Smooth muscle cell (in vitro differentiated cells): ENCODE measurements around the gene CHN2. TPM values are rescaled to one million over a fixed set of nuclear protein-coding genes. Genes with fewer than 3 reads are reported as not detected.

ENCODE experiments used
- DNase-seq: peaks from one replicate; lab custom pipeline; 2025; ENCODE audit not compliant: unreplicated experiment; lab: John Stamatoyannopoulos, UW
- H2AFZ ChIP-seq: fragments of 200-600 bp; sonication (generic); 2 replicates; pipeline ENCODE4 v1.6.0; 2016; ENCODE audit warnings: antibody characterized with exemption, low read depth, mild to moderate bottlenecking
- H3F3A ChIP-seq: fragments of 200-600 bp; sonication (generic); 2 replicates; pipeline ENCODE4 v1.6.0; 2017; ENCODE audit warnings: antibody characterized with exemption, low read depth
- H3K27ac ChIP-seq: fragments of 200-600 bp; sonication (generic); 2 replicates; pipeline ENCODE4 v1.5.1; 2016; ENCODE audit warnings: low read depth, mild to moderate bottlenecking
- H3K27me3 ChIP-seq: fragments of 200-600 bp; sonication (generic); 2 replicates; pipeline ENCODE4 v1.6.1; 2016; ENCODE audit warnings: low read depth, mild to moderate bottlenecking
- H3K36me3 ChIP-seq: fragments of 200-600 bp; sonication (generic); 2 replicates; pipeline ENCODE4 v1.5.1; 2016; ENCODE audit warnings: low read depth
- H3K4me1 ChIP-seq: fragments of 200-600 bp; sonication (generic); 2 replicates; pipeline ENCODE4 v1.5.1; 2016; ENCODE audit warnings: low read depth
- H3K4me2 ChIP-seq: fragments of 200-600 bp; sonication (generic); 2 replicates; pipeline ENCODE4 v1.6.0; 2016; ENCODE audit warnings: mild to moderate bottlenecking
- H3K4me3 ChIP-seq: fragments of 200-600 bp; sonication (generic); 2 replicates; pipeline ENCODE4 v1.5.1; 2016; ENCODE audit warnings: mild to moderate bottlenecking
- H3K79me2 ChIP-seq: fragments of 200-600 bp; sonication (generic); 2 replicates; pipeline ENCODE4 v1.6.0; 2016; ENCODE audit warnings: low read depth, mild to moderate bottlenecking
- H3K9ac ChIP-seq: fragments of 200-600 bp; sonication (generic); 2 replicates; pipeline ENCODE4 v1.6.0; 2016; ENCODE audit warnings: low read depth
- H3K9me3 ChIP-seq: fragments of 200-600 bp; sonication (generic); replicated peaks from 2 replicates; pipeline ENCODE4 v1.5.1; 2016; ENCODE audit warnings: low read depth
- H4K20me1 ChIP-seq: fragments of 200-600 bp; sonication (generic); 2 replicates; pipeline ENCODE4 v1.6.0; 2016; ENCODE audit warnings: low read depth
- CTCF ChIP-seq: fragments of 200-600 bp; sonication (generic); IDR thresholded peaks from 2 replicates; pipeline ENCODE4 v1.5.1; 2017; ENCODE audit warnings: borderline replicate concordance, mild to moderate bottlenecking, antibody characterized with exemption; ENCODE audit not compliant: insufficient read depth, poor library complexity, severe bottlenecking
- WGBS: methylation state at CpG from one replicate; pipeline ENCODE4 v1.1.7; 2016; ENCODE audit warnings: low lambda C conversion rate; 5-methylcytosine and 5-hydroxymethylcytosine counted together
- polyA plus RNA-seq: library from polyadenylated mRNA; unstranded; fragments of >200 nt; fragmentation: Nextera tagmentation; extraction: Ambion mirVana; gene quantifications from 2 replicates; pipeline ENCODE4 v1.2.1, GENCODE V29; 2016
- total RNA-seq: library from RNA; depleted of rRNA; stranded (reverse); fragments of >200 nt; gene quantifications from 2 replicates; pipeline ENCODE4 v1.2.3, GENCODE V29; 2014

Gene CHN2
- total and polyA plus RNA-seq, 2 experiments from 2014 or later, result 7.4 to 20.7 TPM

DNA sequence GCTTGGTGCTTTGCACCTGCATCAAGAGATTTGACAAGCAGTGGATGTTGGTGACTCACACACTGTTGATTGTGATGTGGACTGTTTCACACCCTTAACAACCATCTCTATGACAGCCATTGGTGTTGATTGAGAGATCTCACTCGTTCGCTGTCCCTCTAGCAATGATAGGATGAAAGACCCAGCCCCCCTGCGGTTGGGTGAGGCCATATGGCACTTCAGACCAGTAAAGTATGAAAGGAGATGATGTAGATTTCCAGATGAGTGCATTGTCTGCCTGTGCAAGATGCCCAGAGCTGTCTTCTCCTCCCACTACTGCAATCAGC is 230.4 kb downstream of the CHN2 start:
- Histone ChIP-seq H3F3A (no peaks in the 10 kb centered on the region), H3K27ac (no peak overlapping the region), H2AFZ (no peak overlapping the region), H3K4me3 (no peak overlapping the region), H3K36me3 (no peaks in the 10 kb centered on the region), H3K9ac (no peak overlapping the region), H3K9me3 (no peaks in the 10 kb centered on the region), H3K27me3 (no peaks in the 10 kb centered on the region), H3K4me2 (no peak overlapping the region), H4K20me1 (no peaks in the 10 kb centered on the region), H3K4me1 (no peaks in the 10 kb centered on the region), H3K79me2 (no peaks in the 10 kb centered on the region)
- WGBS, result 96% methylated on average over 3 of the region's 3 CpGs
- no peak for TF ChIP-seq CTCF
- no peak for DNase-seq

GRCh38 chr7:29426587-29426986 is 232.0 kb downstream of the CHN2 start:
- Histone ChIP-seq H4K20me1 (no peaks in the 10 kb centered on the region), H2AFZ (no peak overlapping the region), H3K9me3 (no peaks in the 10 kb centered on the region), H3K27ac (no peak overlapping the region), H3K79me2 (no peaks in the 10 kb centered on the region), H3K9ac (no peak overlapping the region), H3K4me3 (no peak overlapping the region), H3F3A (no peaks in the 10 kb centered on the region), H3K36me3 (no peaks in the 10 kb centered on the region), H3K4me1 (no peaks in the 10 kb centered on the region), H3K4me2 (no peak overlapping the region), H3K27me3 (no peaks in the 10 kb centered on the region)
- DNase-seq, result no peak
- 92% methylated on average over 5 of the region's 5 CpGs for WGBS
- no peak for TF ChIP-seq CTCF

GRCh38 chr7:29429401-29429800 is 234.8 kb downstream of the CHN2 start:
- no peak overlapping the region for H3K4me2 ChIP-seq
- TF ChIP-seq CTCF, result no peak
- H4K20me1 ChIP-seq, result no peaks in the 10 kb centered on the region
- H3K27ac ChIP-seq, result no peak overlapping the region
- no peaks in the 10 kb centered on the region for H3K79me2 ChIP-seq
- no peak overlapping the region for H3K9ac ChIP-seq
- H3K4me1 ChIP-seq, result no peaks in the 10 kb centered on the region
- H3K9me3 ChIP-seq, result no peaks in the 10 kb centered on the region
- WGBS, result 100% methylated on average over 1 of the region's 1 CpG
- H3K27me3 ChIP-seq, result no peaks in the 10 kb centered on the region
- no peaks in the 10 kb centered on the region for H3K36me3 ChIP-seq
- no peak overlapping the region for H3K4me3 ChIP-seq
- no peak for DNase-seq
- no peaks in the 10 kb centered on the region for H3F3A ChIP-seq
- no peak overlapping the region for H2AFZ ChIP-seq

- Histone ChIP-seq H3K27ac (no peak overlapping the region), H2AFZ (no peak overlapping the region), H3K4me2 (no peak overlapping the region), H3K9me3 (no peaks in the 10 kb centered on the region), H3K4me1 (no peaks in the 10 kb centered on the region), H3K4me3 (no peak overlapping the region), H4K20me1 (no peaks in the 10 kb centered on the region), H3K27me3 (no peaks in the 10 kb centered on the region), H3K79me2 (no peaks in the 10 kb centered on the region), H3F3A (no peaks in the 10 kb centered on the region), H3K36me3 (no peaks in the 10 kb centered on the region), H3K9ac (no peak overlapping the region)
- no peak for TF ChIP-seq CTCF
- no peak for DNase-seq
- 92% methylated on average over 8 of the region's 8 CpGs for WGBS
Observed at GRCh38 chr7:29430279-29430949, 235.8 kb downstream of the CHN2 start.
